OCI-LY7 (cell line): Measurements from ENCODE around the gene FGF11.
"Not testable (repeated sequence)": the region's sequence is repeated elsewhere in the genome, so short reads cannot be mapped to it uniquely, and the experiment has no call there.

ENCODE experiments used
- EZH2phosphoT487 ChIP-seq: fragments of 200-600 bp; sonication (generic); IDR thresholded peaks from 2 replicates; pipeline ENCODE4 v1.6.1; 2018; ENCODE audit warnings: low read depth, borderline replicate concordance, mild to moderate bottlenecking, mixed run types, antibody characterized with exemption, low read length, moderate library complexity, mixed read lengths
- TF ChIP-seq, protein P1 (sequence below): fragments of 200-600 bp; sonication (generic); conservative IDR thresholded peaks from 2 replicates; pipeline ENCODE4 v1.5.1; 2014; ENCODE audit warnings: mild to moderate bottlenecking, antibody characterized with exemption, low read length, moderate library complexity, mixed read lengths

DNA sequence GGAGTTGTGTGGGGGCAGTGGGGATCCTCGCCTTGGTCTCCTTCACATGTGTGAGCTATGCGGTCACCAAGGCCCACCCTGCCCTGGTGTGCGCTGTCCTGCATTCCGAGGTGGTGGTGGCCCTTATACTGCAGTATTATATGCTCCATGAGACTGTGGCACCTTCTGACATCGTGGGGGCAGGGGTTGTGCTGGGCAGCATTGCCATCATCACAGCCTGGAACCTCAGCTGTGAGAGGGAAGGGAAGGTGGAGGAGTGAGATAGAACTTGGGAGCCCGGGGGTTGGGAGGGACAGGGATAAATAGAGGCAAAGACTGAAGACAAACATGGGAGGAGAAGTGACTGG, 43.4 kb downstream of the FGF11 start:
- TF ChIP-seq, protein P1, sequence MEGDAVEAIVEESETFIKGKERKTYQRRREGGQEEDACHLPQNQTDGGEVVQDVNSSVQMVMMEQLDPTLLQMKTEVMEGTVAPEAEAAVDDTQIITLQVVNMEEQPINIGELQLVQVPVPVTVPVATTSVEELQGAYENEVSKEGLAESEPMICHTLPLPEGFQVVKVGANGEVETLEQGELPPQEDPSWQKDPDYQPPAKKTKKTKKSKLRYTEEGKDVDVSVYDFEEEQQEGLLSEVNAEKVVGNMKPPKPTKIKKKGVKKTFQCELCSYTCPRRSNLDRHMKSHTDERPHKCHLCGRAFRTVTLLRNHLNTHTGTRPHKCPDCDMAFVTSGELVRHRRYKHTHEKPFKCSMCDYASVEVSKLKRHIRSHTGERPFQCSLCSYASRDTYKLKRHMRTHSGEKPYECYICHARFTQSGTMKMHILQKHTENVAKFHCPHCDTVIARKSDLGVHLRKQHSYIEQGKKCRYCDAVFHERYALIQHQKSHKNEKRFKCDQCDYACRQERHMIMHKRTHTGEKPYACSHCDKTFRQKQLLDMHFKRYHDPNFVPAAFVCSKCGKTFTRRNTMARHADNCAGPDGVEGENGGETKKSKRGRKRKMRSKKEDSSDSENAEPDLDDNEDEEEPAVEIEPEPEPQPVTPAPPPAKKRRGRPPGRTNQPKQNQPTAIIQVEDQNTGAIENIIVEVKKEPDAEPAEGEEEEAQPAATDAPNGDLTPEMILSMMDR, result not testable (repeated sequence)
- not testable (repeated sequence) for TF ChIP-seq EZH2phosphoT487
